ENCODE measurements around the gene MBP.

DNA sequence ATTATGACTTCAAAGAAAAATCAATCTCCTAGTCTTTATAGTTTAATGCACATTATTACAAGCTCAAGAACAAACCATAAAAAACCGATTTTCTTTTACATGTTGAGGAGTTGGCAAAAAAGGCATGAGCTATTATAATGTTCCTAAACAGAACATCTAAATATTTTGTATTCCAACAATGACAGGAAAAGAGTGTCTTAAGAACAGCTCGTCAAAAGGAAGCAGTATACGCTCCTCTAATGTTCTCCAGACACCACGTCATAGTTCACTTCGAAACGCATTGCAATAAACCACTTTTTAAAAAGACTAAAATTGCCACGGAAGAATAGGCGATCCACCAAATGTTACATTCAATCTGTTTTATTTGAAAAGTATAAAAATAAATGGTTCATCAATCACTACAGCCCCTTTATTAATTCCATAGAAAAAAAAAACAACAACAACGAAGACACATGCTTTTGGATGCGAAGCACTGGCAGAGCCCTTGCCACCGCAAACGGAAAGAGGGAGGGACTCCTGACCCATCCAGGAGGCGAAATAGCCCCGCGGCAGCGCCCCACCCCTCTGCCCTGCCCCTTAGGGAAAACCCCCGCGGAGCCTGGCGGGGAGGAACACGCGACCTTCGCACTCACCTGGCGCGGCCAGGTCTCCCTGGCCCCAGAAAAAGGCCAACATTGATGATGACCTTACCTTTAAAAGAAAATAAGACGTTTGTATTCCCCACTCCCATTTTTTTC lies 45.8 kb downstream of the MBP start:
- no peak for TF ChIP-seq ARNTL (CRISPR knock-in tag; IDR thresholded peaks at IDR 0.05; ENCODE audit: borderline replicate concordance, low read depth)
- TF ChIP-seq, protein P1, sequence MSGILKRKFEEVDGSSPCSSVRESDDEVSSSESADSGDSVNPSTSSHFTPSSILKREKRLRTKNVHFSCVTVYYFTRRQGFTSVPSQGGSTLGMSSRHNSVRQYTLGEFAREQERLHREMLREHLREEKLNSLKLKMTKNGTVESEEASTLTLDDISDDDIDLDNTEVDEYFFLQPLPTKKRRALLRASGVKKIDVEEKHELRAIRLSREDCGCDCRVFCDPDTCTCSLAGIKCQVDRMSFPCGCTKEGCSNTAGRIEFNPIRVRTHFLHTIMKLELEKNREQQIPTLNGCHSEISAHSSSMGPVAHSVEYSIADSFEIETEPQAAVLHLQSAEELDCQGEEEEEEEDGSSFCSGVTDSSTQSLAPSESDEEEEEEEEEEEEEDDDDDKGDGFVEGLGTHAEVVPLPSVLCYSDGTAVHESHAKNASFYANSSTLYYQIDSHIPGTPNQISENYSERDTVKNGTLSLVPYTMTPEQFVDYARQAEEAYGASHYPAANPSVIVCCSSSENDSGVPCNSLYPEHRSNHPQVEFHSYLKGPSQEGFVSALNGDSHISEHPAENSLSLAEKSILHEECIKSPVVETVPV (CRISPR knock-in tag; IDR thresholded peaks at IDR 0.05) = no peak
- TF ChIP-seq, protein P2, sequence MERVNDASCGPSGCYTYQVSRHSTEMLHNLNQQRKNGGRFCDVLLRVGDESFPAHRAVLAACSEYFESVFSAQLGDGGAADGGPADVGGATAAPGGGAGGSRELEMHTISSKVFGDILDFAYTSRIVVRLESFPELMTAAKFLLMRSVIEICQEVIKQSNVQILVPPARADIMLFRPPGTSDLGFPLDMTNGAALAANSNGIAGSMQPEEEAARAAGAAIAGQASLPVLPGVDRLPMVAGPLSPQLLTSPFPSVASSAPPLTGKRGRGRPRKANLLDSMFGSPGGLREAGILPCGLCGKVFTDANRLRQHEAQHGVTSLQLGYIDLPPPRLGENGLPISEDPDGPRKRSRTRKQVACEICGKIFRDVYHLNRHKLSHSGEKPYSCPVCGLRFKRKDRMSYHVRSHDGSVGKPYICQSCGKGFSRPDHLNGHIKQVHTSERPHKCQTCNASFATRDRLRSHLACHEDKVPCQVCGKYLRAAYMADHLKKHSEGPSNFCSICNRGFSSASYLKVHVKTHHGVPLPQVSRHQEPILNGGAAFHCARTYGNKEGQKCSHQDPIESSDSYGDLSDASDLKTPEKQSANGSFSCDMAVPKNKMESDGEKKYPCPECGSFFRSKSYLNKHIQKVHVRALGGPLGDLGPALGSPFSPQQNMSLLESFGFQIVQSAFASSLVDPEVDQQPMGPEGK (CRISPR knock-in tag; IDR thresholded peaks at IDR 0.05; ENCODE audit: borderline replicate concordance) = no peak
- no peak for TF ChIP-seq OSR1 (CRISPR knock-in tag; IDR thresholded peaks at IDR 0.05)
- TF ChIP-seq SNAI2 (CRISPR knock-in tag; IDR thresholded peaks at IDR 0.05) = no peak
- no peak for TF ChIP-seq PPARA (CRISPR knock-in tag; IDR thresholded peaks at IDR 0.05; ENCODE audit: borderline replicate concordance)
- TF ChIP-seq ESRRG (CRISPR knock-in tag; IDR thresholded peaks at IDR 0.05) = no peak
- TF ChIP-seq TOX (CRISPR knock-in tag; IDR thresholded peaks at IDR 0.05; ENCODE audit: borderline replicate concordance) = no peak

All from SK-N-SH treated with all-trans-retinoic acid at 6 μM for 48 hours (cell line).